HG02798 (cell line): ENCODE measurements around the gene SRA1.

Experiments
- ATAC-seq: cut with Tn5 transposase; IDR thresholded peaks from one replicate; pipeline ENCODE4 v1.9.1; 2021; ENCODE audit warnings: mild to moderate bottlenecking; ENCODE audit not compliant: unreplicated experiment, poor library complexity

Gene SRA1

DNA sequence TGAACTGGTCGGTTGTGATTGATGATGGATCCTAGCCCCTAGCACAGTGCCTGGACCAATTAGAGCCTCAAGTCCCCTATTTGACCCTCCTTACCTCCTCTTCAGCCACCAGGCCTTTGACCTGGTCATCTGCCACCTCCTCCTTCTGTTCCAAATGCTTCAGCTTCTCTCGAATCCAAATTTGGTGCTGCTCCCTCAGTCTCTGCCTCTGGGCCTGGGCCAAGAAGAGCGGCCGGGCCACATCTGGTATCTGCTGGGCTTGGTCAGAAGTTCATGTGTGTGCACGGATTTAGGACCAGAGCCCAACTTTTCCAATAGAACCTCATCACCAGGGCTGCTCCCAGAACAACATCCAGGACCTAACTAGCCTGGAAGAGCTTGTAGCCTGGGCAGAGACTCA is 13.8 kb upstream of the SRA1 start:
- ATAC-seq, result no peak

DNA sequence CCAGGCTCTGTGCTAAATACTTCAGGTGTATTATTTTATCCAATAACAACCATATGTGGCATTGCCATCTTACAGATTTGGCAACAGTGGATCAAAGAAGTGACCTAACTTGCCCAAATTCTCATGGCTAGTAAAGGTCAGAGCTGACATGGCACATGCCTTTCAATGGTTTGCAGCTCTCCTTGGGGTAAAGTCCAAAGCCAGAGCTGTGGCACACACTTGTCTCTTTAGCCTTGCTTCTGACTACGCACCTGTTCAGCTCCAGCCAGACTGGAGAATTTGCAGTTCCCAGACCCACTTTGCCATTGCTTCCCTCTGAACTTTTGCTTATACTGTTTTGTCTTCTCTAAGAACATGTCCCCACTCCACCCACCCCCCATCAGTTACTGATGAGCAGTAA is 13.2 kb upstream of the SRA1 start:
- ATAC-seq, result no peak

DNA sequence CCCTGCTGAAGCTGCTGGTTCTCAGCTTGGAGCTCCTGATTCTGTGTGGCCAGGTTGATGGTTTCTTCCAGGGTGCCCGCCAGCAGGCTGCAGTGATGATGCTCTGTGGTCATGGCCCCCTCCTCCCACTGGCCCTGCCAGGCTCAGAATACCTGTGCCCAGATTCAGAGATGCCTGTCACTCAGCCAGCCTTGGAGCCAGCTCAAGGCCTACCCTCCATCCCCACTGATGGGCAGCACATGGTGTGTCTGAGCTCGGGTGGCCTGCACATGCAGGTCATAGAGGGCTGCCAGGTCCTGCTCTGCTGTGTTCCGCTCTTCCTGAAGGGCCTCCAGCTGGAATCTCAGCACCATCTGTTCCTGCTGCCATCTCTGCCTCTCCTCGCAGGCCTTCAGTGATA is 12.8 kb upstream of the SRA1 start:
- ATAC-seq, result no peak

GRCh38 chr5:140569197-140569596 is 11.9 kb upstream of the SRA1 start:
- ATAC-seq, result no peak

DNA sequence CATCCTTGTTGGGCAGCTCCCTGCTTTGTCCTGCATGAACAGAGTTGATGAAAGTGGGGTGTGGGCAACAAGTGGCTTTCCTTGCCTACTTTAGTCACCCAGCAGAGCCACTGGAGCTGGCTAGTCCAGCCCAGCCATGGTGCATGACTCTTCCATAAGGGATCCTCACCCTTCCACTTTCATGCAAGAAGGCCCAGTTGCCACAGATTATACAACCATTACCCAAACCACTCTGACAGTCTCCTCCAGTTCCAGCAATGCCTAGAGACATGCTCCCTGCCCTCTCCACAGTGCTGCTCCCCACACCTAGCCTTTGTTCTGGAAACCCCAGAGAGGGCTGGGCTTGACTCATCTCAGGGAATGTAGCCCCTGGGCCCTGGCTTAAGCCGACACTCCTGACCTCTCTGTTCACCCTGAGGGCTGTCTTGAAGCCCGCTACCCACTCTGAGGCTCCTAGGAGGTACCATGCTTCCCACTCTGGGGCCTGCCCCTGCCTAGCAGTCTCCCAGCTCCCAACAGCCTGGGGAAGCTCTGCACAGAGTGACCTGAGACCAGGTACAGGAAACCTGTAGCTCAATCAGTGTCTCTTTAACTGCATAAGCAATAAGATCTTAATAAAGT is 11.3 kb upstream of the SRA1 start:
- no peak for ATAC-seq

DNA sequence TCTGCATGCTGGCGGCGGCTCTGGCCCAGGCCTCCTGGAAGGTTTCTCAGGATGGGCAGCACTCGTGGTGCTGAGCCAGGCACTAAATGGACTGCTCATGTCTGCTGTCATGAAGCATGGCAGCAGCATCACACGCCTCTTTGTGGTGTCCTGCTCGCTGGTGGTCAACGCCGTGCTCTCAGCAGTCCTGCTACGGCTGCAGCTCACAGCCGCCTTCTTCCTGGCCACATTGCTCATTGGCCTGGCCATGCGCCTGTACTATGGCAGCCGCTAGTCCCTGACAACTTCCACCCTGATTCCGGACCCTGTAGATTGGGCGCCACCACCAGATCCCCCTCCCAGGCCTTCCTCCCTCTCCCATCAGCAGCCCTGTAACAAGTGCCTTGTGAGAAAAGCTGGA is 10.6 kb upstream of the SRA1 start:
- no peak for ATAC-seq

DNA sequence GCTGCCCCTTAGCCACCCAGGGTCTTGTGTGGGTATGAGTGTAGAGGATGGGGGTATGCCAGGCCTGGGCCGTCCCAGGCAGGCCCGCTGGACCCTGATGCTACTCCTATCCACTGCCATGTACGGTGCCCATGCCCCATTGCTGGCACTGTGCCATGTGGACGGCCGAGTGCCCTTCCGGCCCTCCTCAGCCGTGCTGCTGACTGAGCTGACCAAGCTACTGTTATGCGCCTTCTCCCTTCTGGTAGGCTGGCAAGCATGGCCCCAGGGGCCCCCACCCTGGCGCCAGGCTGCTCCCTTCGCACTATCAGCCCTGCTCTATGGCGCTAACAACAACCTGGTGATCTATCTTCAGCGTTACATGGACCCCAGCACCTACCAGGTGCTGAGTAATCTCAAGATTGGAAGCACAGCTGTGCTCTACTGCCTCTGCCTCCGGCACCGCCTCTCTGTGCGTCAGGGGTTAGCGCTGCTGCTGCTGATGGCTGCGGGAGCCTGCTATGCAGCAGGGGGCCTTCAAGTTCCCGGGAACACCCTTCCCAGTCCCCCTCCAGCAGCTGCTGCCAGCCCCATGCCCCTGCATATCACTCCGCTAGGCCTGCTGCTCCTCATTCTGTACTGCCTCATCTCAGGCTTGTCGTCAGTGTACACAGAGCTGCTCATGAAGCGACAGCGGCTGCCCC is 10.0 kb upstream of the SRA1 start:
- no peak for ATAC-seq

DNA sequence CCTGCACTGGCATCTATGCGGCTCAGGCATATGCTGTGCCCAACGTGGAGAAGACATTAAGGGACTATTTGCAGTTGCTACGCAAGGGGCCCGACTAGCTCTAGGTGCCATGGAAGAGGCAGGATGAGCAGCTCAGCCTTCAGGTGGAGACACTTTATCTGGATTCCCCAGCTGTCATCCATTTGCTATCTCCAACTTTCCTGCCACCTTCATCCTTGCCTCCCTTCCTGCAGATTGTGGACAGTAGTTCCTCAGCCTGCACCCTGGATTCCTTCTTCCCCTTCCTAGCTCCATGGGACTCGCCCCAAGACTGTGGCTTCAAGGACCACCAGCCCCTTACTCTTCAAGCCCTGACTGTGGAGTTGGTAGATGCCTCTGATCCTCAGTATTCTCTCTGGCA is 9.4 kb upstream of the SRA1 start:
- no peak for ATAC-seq

GRCh38 chr5:140565780-140566095 is 8.5 kb upstream of the SRA1 start:
- no peak for ATAC-seq

DNA sequence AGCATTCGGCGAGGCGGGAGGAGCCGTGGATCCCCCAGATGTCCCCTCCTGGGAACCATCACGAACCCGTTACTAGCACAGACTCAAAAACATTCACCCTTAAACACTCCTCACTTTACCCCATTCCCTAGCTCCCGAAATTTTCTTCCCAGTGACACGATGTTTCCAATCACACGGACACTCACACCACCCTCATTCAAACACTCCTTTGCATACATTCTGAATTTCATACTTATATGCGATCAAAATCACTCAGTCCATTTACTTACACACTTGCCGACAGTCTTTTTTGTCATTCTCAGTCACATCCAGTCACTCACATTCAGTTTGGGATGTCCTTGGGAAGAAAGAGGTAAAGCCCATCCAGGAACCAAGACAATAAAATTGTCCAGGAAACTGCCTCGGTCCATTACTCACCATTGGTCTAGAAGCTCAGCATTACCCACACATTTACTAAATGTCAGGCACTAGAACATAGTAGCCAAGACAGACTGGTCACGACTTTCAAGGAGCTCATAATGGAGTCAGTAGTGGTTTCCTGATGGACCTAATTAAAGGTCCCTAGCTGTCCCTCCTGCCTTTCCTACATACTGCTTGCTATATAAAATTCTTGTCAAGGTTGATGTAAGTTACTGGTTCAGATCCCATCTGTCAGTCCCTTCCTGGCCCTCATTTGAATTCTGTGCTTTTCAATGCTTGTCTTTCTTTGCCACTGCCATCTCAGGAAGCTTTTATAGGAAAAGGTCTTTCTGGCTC is 7.9 kb upstream of the SRA1 start:
- no peak for ATAC-seq

DNA sequence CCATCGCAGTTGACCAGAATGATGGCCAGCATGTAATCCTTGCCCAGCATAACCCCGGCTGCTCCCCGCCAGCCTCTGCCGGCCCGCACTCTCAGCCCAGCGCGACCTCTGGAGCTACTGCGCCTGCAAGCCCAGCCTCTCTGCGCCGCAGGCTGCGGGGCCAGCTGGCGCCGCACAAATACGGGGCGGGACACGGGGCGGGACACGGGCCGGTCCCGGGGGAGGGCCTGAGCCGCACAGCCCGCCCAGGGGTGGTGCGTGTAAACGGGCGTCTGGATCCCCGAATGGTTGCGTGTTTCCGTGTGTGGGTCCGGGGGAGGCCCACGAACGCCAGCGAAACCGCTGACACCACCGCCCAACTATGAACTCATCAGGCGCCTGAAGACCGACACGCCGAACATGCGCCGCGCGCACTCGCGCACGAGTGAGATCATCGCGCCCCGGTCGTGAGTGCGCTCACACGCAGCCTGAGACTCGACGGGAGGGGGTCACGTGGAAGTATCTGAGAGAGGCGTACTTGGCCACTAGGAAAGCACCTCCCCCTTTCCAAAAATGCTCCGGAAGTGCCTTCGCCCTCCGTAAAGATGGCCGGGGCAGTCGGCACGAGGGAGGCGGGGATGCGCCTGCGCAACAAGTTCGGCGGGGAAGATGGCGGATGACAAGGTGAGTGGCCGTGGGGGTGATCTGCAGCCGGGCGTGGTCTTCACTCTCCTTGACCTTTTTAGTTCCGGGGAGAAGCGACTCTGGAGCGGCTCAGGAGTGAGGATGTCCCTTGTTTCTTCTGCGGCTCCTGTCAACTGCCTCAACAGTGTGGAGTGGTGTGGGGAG is 7.1 kb upstream of the SRA1 start, which contains the start of the genes APBB3 and SLC35A4:
APBB3 (minus strand) TSS at position 403 of the 828 bp plus-strand sequence; CDS start at position 50, 353 bp downstream.
SLC35A4 (plus strand) TSS at position 633 of the 828 bp plus-strand sequence. CDS start 2,342 bp downstream, outside the sequence.
- peak; percentile 89 for ATAC-seq

GRCh38 chr5:140563596-140563995 is 6.3 kb upstream of the SRA1 start:
- no peak for ATAC-seq

DNA sequence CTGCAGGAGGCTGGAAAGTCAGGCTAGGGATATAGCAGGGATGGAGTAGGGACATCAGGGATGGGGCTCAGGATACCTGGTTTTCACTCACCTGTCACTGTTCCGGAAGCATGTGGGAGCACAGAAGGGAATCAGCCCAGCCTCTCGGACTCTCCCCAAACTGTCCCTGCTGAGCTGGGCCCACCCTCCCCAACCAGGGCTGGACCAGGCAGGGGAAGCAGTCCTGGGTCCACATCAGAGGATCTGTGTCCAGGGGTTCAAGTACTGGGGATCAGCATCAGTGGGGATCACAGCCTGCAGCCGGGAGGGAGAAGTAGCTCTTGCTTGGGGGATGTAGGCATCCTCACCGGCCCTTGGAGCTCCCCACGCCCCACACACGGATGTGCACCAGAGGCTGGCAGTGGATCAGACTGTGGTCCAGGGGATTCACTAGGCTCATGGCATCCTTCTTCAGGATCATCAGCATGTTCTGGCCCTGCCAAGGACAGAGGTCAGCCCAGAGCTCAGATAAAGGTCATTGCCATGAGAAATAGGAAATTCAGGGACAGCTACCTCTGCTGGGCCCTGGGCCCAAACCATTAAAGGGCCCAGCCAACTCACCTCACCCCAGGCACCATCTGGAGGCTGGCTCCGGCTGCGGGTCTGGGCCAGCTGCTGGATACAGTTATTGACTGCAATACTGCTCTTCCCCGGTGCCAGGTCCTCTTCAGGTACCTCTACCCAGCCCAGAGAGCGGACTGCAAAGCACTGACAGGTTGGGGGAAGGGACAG is 4.7 kb upstream of the SRA1 start:
- ATAC-seq, result no peak

GRCh38 chr5:140560227-140560626 is 3.0 kb upstream of the SRA1 start:
- no peak for ATAC-seq

GRCh38 chr5:140558542-140558941 is 1.3 kb upstream of the SRA1 start:
- ATAC-seq, result no peak

- no peak for ATAC-seq
These were observed 692 bp upstream of the SRA1 start for GRCh38 chr5:140557965-140558364.

DNA sequence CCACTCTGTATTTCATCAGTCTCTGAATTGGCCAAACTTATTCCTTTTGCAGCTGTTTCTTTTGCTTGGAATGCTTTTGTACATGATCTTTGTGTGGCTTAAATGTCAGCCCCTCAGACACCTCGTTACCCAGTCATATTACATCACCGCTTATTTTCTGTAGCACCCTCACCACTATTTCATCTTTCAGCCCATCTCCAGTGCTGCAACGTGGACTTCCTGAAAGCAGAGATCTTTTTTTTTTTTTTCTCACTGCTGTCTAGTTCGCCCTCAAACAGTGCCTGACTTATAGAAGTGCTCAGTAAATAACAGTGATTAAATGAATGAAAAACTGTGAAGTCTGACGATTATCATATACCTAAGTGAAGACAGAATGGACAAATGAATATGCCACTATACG is 835 bp downstream of the SRA1 start:
- ATAC-seq, result no peak

DNA sequence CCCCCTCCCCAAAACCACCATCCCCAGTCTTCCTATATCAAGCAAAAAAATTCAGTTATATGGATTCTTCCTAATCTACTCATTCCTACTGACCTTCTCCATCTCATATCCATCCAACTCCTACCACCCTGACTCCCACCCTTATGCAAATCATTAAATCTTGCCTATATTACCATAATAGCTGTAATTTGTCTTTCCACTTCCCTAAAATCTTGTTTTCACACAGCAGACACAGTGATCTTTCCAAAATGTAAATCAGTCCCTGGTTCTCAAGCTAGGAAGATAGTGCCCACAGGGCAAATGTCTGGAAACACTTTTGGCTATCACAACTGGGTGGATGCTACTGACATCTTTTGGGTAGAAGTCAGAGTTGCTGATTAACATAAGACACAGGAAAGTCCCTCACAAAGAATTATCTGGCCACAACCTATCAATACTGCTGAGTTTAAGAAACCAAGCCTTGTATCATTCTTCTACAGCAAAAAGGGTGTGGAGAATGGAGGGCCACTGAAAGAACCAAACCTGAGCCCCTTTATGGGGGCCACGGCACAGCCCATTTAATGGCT is 1.4 kb downstream of the SRA1 start:
- peak; percentile 31 for ATAC-seq

DNA sequence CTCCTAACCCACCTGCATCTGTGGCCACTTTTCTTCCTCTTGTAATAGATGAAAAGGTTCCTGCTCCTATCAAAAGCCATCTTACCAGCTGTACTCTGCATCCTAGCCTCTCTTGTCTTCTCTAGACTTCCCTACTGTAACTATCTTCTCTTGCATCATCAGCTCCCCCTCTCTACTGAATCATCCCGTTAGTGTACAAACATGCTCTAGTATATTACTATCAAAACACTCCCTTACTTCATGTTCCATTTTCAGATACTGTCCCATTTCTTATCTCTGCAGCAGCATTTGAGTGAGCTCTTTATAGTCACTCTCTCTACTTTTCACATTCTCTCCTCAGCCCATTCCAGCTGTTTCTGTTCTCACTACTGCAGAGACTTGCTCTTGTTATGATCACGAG is 2.8 kb downstream of the SRA1 start:
- ATAC-seq, result no peak

- ATAC-seq, result no peak
These were observed 3.6 kb downstream of the SRA1 start for GRCh38 chr5:140553657-140554056.
